HG03196 (cell line): ENCODE results near the gene MARK4.
"Not testable (repeated sequence)": the region's sequence is repeated elsewhere in the genome, so short reads cannot be mapped to it uniquely, and the experiment has no call there.

Source experiments
- ATAC-seq: cut with Tn5 transposase; IDR thresholded peaks from one replicate; pipeline ENCODE4 v1.9.1; 2021; ENCODE audit not compliant: unreplicated experiment

The MARK4 gene

GRCh38 chr19:45243144-45243732 is 7.8 kb upstream of the MARK4 start:
- ATAC-seq = no peak

- no peak for ATAC-seq
Observed at GRCh38 chr19:45244133-45244794, 6.8 kb upstream of the MARK4 start.

GRCh38 chr19:45245334-45245787 is 5.7 kb upstream of the MARK4 start, which contains the start of gene EXOC3L2:
Gene EXOC3L2 (minus strand): TSS chr19:45245407. CDS start chr19:45239045, 6,362 bp downstream.
- no peak for ATAC-seq

- ATAC-seq = no peak
Observed at GRCh38 chr19:45245826-45246225, 5.2 kb upstream of the MARK4 start.

- ATAC-seq = no peak
Observed at GRCh38 chr19:45247136-45247535, 3.9 kb upstream of the MARK4 start.

GRCh38 chr19:45249261-45250033 is 1.6 kb upstream of the MARK4 start:
- ATAC-seq = no peak

- ATAC-seq = no peak
Observed at GRCh38 chr19:45250216-45250831, 747 bp upstream of the MARK4 start.

GRCh38 chr19:45251452-45252354 is 632 bp downstream of the MARK4 start:
- no peak for ATAC-seq

GRCh38 chr19:45253396-45254027 is 2.4 kb downstream of the MARK4 start:
- ATAC-seq = no peak

- ATAC-seq = no peak
Observed at GRCh38 chr19:45254044-45254531, 3.0 kb downstream of the MARK4 start.

- no peak for ATAC-seq
Observed at GRCh38 chr19:45255611-45256157, 4.6 kb downstream of the MARK4 start.

- ATAC-seq = no peak
Observed at GRCh38 chr19:45256836-45257235, 5.8 kb downstream of the MARK4 start.

- ATAC-seq = no peak
Observed at GRCh38 chr19:45258862-45259261, 7.8 kb downstream of the MARK4 start.

GRCh38 chr19:45262570-45262969 is 11.5 kb downstream of the MARK4 start:
- no peak for ATAC-seq

GRCh38 chr19:45263013-45263412 is 11.9 kb downstream of the MARK4 start:
- no peak for ATAC-seq

GRCh38 chr19:45264781-45265317 is 13.8 kb downstream of the MARK4 start:
- no peak for ATAC-seq

- no peak for ATAC-seq
Observed at GRCh38 chr19:45265375-45265774, 14.3 kb downstream of the MARK4 start.

- ATAC-seq = no peak
Observed at GRCh38 chr19:45267296-45267695, 16.2 kb downstream of the MARK4 start.

GRCh38 chr19:45269939-45270338 is 18.9 kb downstream of the MARK4 start:
- ATAC-seq = not testable (repeated sequence)
